WI38 (cell line): ENCODE results near the gene CHM.

ENCODE experiments used
- H3K4me3 ChIP-seq: 2 replicates; pipeline ENCODE4 v1.5.1; 2011; ENCODE audit warnings: low read depth, mild to moderate bottlenecking, control low read depth, low read length
- CTCF ChIP-seq: IDR thresholded peaks from 2 replicates; pipeline ENCODE4 v1.5.1; 2012; ENCODE audit warnings: low read depth, mild to moderate bottlenecking, control low read depth, low read length

The CHM gene

GRCh38 chrX:85836868-85837267 is 210.5 kb downstream of the CHM start:
- no peak overlapping the region for H3K4me3 ChIP-seq
- TF ChIP-seq CTCF = no peak

GRCh38 chrX:85828771-85829170 is 218.6 kb downstream of the CHM start:
- TF ChIP-seq CTCF = no peak
- no peak overlapping the region for H3K4me3 ChIP-seq

- no peak for TF ChIP-seq CTCF
- no peak overlapping the region for H3K4me3 ChIP-seq
Observed at GRCh38 chrX:85815203-85815751, 232.1 kb downstream of the CHM start.
